ENCODE results near the gene ETV3L. TPM values are rescaled to one million over a fixed set of nuclear protein-coding genes. Genes with fewer than 3 reads are reported as not detected.

The ETV3L gene
- total RNA-seq, 1 donor from 2014 or later = not detected

DNA sequence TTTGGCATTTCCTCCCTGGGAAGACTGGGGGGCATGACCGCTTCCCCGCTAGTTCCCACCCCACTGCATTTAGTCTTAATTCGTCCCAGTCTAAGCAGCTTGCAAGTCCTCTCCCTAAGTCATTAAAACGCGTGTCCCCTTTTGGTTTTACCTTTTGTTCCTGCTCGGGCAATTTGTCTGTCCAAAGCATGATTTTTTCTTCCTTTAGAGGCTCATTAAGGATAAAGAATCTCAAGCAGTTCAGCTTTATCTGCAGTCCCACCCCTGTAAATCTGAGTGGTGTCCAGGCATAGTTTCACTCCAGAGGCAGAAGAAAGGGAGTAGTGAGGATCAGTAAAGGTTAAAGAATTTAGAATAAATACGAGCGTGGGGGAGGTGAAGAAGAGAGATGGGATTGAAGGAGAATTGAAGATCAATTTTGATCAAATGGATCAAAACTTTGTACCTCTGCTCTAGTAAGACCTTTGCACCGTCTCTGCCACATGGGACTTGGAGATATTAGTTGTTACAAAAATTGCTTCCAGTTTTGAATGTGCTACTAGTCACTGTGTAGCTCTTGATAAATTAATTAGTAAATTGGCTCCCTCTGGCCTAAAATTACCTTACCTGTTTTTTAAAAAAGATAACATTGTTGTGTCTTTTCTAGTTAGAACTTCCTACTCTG lies 39.6 kb upstream of the ETV3L start:
- H3K27ac ChIP-seq = peak overlapping the region; percentile 96 to 97
- H3K4me3 ChIP-seq = peak overlapping the region; percentile 80 to 98
- H3K27me3 ChIP-seq = no peaks in the 10 kb centered on the region
- no peak for DNase-seq (ENCODE audit: low spot score in 2 of 2)
- peaks cover 5 to 16% of the 10 kb centered on the region in 2 donors for H3K4me1 ChIP-seq
- intact Hi-C loops (cut with DNase I) = loop anchor here (2.0 to 10.0 kb wide), 2 partner anchors 94 to 374 kb away; partner anchors contain the start of genes ARHGEF11 and PRCC
- H3K9me3 ChIP-seq = no peaks in the 10 kb centered on the region
- TF ChIP-seq, protein P1, sequence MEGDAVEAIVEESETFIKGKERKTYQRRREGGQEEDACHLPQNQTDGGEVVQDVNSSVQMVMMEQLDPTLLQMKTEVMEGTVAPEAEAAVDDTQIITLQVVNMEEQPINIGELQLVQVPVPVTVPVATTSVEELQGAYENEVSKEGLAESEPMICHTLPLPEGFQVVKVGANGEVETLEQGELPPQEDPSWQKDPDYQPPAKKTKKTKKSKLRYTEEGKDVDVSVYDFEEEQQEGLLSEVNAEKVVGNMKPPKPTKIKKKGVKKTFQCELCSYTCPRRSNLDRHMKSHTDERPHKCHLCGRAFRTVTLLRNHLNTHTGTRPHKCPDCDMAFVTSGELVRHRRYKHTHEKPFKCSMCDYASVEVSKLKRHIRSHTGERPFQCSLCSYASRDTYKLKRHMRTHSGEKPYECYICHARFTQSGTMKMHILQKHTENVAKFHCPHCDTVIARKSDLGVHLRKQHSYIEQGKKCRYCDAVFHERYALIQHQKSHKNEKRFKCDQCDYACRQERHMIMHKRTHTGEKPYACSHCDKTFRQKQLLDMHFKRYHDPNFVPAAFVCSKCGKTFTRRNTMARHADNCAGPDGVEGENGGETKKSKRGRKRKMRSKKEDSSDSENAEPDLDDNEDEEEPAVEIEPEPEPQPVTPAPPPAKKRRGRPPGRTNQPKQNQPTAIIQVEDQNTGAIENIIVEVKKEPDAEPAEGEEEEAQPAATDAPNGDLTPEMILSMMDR (IDR thresholded peaks at IDR 0.05) = no peak
- H3K36me3 ChIP-seq = peaks cover 18% of the 10 kb centered on the region in 2 donors

GRCh38 chr1:157138220-157139051 lies 38.8 kb upstream of the ETV3L start, which contains the start of gene ETV3:
ETV3 (minus strand) TSS chr1:157138395; CDS start chr1:157136352, 2,043 bp downstream.
- peak; percentile 71 to 96 for DNase-seq (ENCODE audit: low spot score in 2 of 2)
- peaks cover 26% of the 10 kb centered on the region in 2 donors for H3K36me3 ChIP-seq
- TF ChIP-seq, protein P1 (IDR thresholded peaks at IDR 0.05) = no peak
- peaks cover 5 to 16% of the 10 kb centered on the region in 2 donors for H3K4me1 ChIP-seq
- intact Hi-C loops (cut with DNase I) = loop anchor here (2.0 to 10.0 kb wide), 2 partner anchors 94 to 374 kb away; partner anchors contain the start of genes ARHGEF11 and PRCC
- peak within 1 kb of the TSS; percentile 80 to 98 for H3K4me3 ChIP-seq
- H3K9me3 ChIP-seq = no peaks in the 10 kb centered on the region
- H3K27me3 ChIP-seq = no peaks in the 10 kb centered on the region
- H3K27ac ChIP-seq = peak within 1 kb of the TSS; percentile 96 to 97

GRCh38 chr1:157137408-157138219 lies 38.0 kb upstream of the ETV3L start:
- intact Hi-C loops (cut with DNase I) = loop anchor here (2.0 to 10.0 kb wide), 2 partner anchors 93 to 373 kb away; partner anchors contain the start of genes ARHGEF11 and PRCC
- peaks cover 5 to 16% of the 10 kb centered on the region in 2 donors for H3K4me1 ChIP-seq
- H3K27ac ChIP-seq = peak overlapping the region; percentile 96 to 97
- TF ChIP-seq, protein P1 (IDR thresholded peaks at IDR 0.05) = no peak
- no peak for DNase-seq (ENCODE audit: low spot score in 2 of 2)
- H3K27me3 ChIP-seq = no peaks in the 10 kb centered on the region
- no peaks in the 10 kb centered on the region for H3K9me3 ChIP-seq
- peaks cover 33 to 34% of the 10 kb centered on the region in 2 donors for H3K36me3 ChIP-seq
- H3K4me3 ChIP-seq = peak overlapping the region; percentile 80 to 98

- DNase-seq (ENCODE audit: low spot score in 2 of 2) = no peak
- TF ChIP-seq, protein P1 (IDR thresholded peaks at IDR 0.05) = no peak
- H3K27ac ChIP-seq = no peak overlapping the region
- intact Hi-C loops (cut with DNase I) = loop anchor here (10.0 kb wide), 1 partner anchor 372 kb away; the partner anchor contains the start of gene PRCC
- H3K4me3 ChIP-seq = peak overlapping the region; percentile 80 to 98
- H3K9me3 ChIP-seq = no peaks in the 10 kb centered on the region
- peaks cover 39 to 40% of the 10 kb centered on the region in 2 donors for H3K36me3 ChIP-seq
- H3K4me1 ChIP-seq = peaks cover 5 to 16% of the 10 kb centered on the region in 2 donors
- no peaks in the 10 kb centered on the region for H3K27me3 ChIP-seq
Observed at GRCh38 chr1:157137046-157137407, 37.4 kb upstream of the ETV3L start.

- H3K27me3 ChIP-seq = no peaks in the 10 kb centered on the region
- no peaks in the 10 kb centered on the region for H3K9me3 ChIP-seq
- peak overlapping the region in 1 of 2 donors; percentile 98 for H3K4me3 ChIP-seq
- intact Hi-C loops (cut with DNase I) = loop anchor here (10.0 kb wide), 1 partner anchor 371 kb away; the partner anchor contains the start of gene PRCC
- H3K36me3 ChIP-seq = peaks cover 48 to 49% of the 10 kb centered on the region in 2 donors
- TF ChIP-seq, protein P1 (IDR thresholded peaks at IDR 0.05) = no peak
- H3K4me1 ChIP-seq = peaks cover 5 to 16% of the 10 kb centered on the region in 2 donors
- no peak for DNase-seq (ENCODE audit: low spot score in 2 of 2)
- no peak overlapping the region for H3K27ac ChIP-seq
Observed at GRCh38 chr1:157136133-157136532, 36.5 kb upstream of the ETV3L start.
